ENCODE measurements around the gene TINAGL1.
"Not testable (repeated sequence)": the region's sequence is repeated elsewhere in the genome, so short reads cannot be mapped to it uniquely, and the experiment has no call there.

Gene TINAGL1

GRCh38 chr1:31584869-31585735, 8.8 kb downstream of the TINAGL1 start:
- H3K36me3 ChIP-seq (ENCODE audit: insufficient read depth, low read length): no peaks in the 10 kb centered on the region
- H3K4me2 ChIP-seq (ENCODE audit: low read depth, low read length, poor library complexity, severe bottlenecking): no peak overlapping the region
- no peaks in the 10 kb centered on the region for H3K27me3 ChIP-seq (ENCODE audit: insufficient read depth, low read length, poor library complexity, severe bottlenecking)
- H3K9ac ChIP-seq (ENCODE audit: low read depth, low read length, poor library complexity, severe bottlenecking): no peak overlapping the region
- H2AFZ ChIP-seq (ENCODE audit: low read length): no peak overlapping the region
- TF ChIP-seq CTCF (conservative IDR thresholded peaks at IDR 0.05; ENCODE audit: low read length): no peak
- TF ChIP-seq EZH2phosphoT487 (IDR thresholded peaks at IDR 0.05; ENCODE audit: borderline replicate concordance): no peak
- no peak overlapping the region for H3K4me3 ChIP-seq (ENCODE audit: low read length, poor library complexity, severe bottlenecking)
- no peaks in the 10 kb centered on the region for H3F3A ChIP-seq (ENCODE audit: low read depth)
- H3K79me2 ChIP-seq (ENCODE audit: insufficient read depth, low read length): no peaks in the 10 kb centered on the region
- no peaks in the 10 kb centered on the region for H3K9me2 ChIP-seq (replicated peaks; ENCODE audit: low read depth, low read length)
- H3K4me1 ChIP-seq (ENCODE audit: insufficient read depth, low read length, poor library complexity, severe bottlenecking): no peaks in the 10 kb centered on the region
- no peaks in the 10 kb centered on the region for H3K9me3 ChIP-seq (ENCODE audit: insufficient read depth, low read depth, low read length)
- no peaks in the 10 kb centered on the region for H4K20me1 ChIP-seq (ENCODE audit: insufficient read depth, low read length, poor library complexity, severe bottlenecking)

- TF ChIP-seq EZH2phosphoT487 (IDR thresholded peaks at IDR 0.05; ENCODE audit: borderline replicate concordance) (no peak), CTCF (conservative IDR thresholded peaks at IDR 0.05; ENCODE audit: low read length) (no peak)
Measured at GRCh38 chr1:31585736-31586365, 9.5 kb downstream of the TINAGL1 start.

GRCh38 chr1:31586376-31587327, 10.3 kb downstream of the TINAGL1 start:
- H3F3A ChIP-seq (ENCODE audit: low read depth): no peaks in the 10 kb centered on the region
- no peaks in the 10 kb centered on the region for H3K9me3 ChIP-seq (ENCODE audit: insufficient read depth, low read depth, low read length)
- no peak for TF ChIP-seq CTCF (conservative IDR thresholded peaks at IDR 0.05; ENCODE audit: low read length)
- TF ChIP-seq EZH2phosphoT487 (IDR thresholded peaks at IDR 0.05; ENCODE audit: borderline replicate concordance): no peak
- no peaks in the 10 kb centered on the region for H4K20me1 ChIP-seq (ENCODE audit: insufficient read depth, low read length, poor library complexity, severe bottlenecking)
- H2AFZ ChIP-seq (ENCODE audit: low read length): no peak overlapping the region
- H3K79me2 ChIP-seq (ENCODE audit: insufficient read depth, low read length): no peaks in the 10 kb centered on the region
- no peak overlapping the region for H3K4me2 ChIP-seq (ENCODE audit: low read depth, low read length, poor library complexity, severe bottlenecking)
- H3K4me3 ChIP-seq (ENCODE audit: low read length, poor library complexity, severe bottlenecking): no peak overlapping the region
- no peaks in the 10 kb centered on the region for H3K4me1 ChIP-seq (ENCODE audit: insufficient read depth, low read length, poor library complexity, severe bottlenecking)
- no peaks in the 10 kb centered on the region for H3K27me3 ChIP-seq (ENCODE audit: insufficient read depth, low read length, poor library complexity, severe bottlenecking)
- H3K9ac ChIP-seq (ENCODE audit: low read depth, low read length, poor library complexity, severe bottlenecking): no peak overlapping the region
- H3K36me3 ChIP-seq (ENCODE audit: insufficient read depth, low read length): no peaks in the 10 kb centered on the region
- no peaks in the 10 kb centered on the region for H3K9me2 ChIP-seq (replicated peaks; ENCODE audit: low read depth, low read length)

More at GRCh38 chr1:31585736-31586365, 9.5 kb downstream of the TINAGL1 start:
- no peaks in the 10 kb centered on the region for H3K9me2 ChIP-seq (replicated peaks; ENCODE audit: low read depth, low read length)
- no peaks in the 10 kb centered on the region for H3F3A ChIP-seq (ENCODE audit: low read depth)
- no peaks in the 10 kb centered on the region for H3K9me3 ChIP-seq (ENCODE audit: insufficient read depth, low read depth, low read length)
- no peak overlapping the region for H3K4me2 ChIP-seq (ENCODE audit: low read depth, low read length, poor library complexity, severe bottlenecking)
- no peaks in the 10 kb centered on the region for H3K79me2 ChIP-seq (ENCODE audit: insufficient read depth, low read length)
- H3K36me3 ChIP-seq (ENCODE audit: insufficient read depth, low read length): no peaks in the 10 kb centered on the region
- no peak overlapping the region for H3K4me3 ChIP-seq (ENCODE audit: low read length, poor library complexity, severe bottlenecking)
- H2AFZ ChIP-seq (ENCODE audit: low read length): no peak overlapping the region
- H4K20me1 ChIP-seq (ENCODE audit: insufficient read depth, low read length, poor library complexity, severe bottlenecking): no peaks in the 10 kb centered on the region
- H3K9ac ChIP-seq (ENCODE audit: low read depth, low read length, poor library complexity, severe bottlenecking): no peak overlapping the region
- H3K27me3 ChIP-seq (ENCODE audit: insufficient read depth, low read length, poor library complexity, severe bottlenecking): no peaks in the 10 kb centered on the region
- no peaks in the 10 kb centered on the region for H3K4me1 ChIP-seq (ENCODE audit: insufficient read depth, low read length, poor library complexity, severe bottlenecking)

- not testable (repeated sequence) for H4K20me1 ChIP-seq (ENCODE audit: insufficient read depth, low read length, poor library complexity, severe bottlenecking); H3K4me1 ChIP-seq (ENCODE audit: insufficient read depth, low read length, poor library complexity, severe bottlenecking); H3K9ac ChIP-seq (ENCODE audit: low read depth, low read length, poor library complexity, severe bottlenecking); H3K9me2 ChIP-seq (replicated peaks; ENCODE audit: low read depth, low read length); H3K79me2 ChIP-seq (ENCODE audit: insufficient read depth, low read length); H3F3A ChIP-seq (ENCODE audit: low read depth); H2AFZ ChIP-seq (ENCODE audit: low read length); H3K27me3 ChIP-seq (ENCODE audit: insufficient read depth, low read length, poor library complexity, severe bottlenecking); H3K4me2 ChIP-seq (ENCODE audit: low read depth, low read length, poor library complexity, severe bottlenecking); H3K36me3 ChIP-seq (ENCODE audit: insufficient read depth, low read length); H3K9me3 ChIP-seq (ENCODE audit: insufficient read depth, low read depth, low read length); H3K4me3 ChIP-seq (ENCODE audit: low read length, poor library complexity, severe bottlenecking)
Measured at GRCh38 chr1:31587328-31587699, 11.0 kb downstream of the TINAGL1 start.
